ENCODE data around the gene C19orf25.

GRCh38 chr19:1441022-1441426, 38.0 kb downstream of the C19orf25 start:
- TF ChIP-seq OSR1 (CRISPR knock-in tag; IDR thresholded peaks at IDR 0.05) (no peak), ZFP30 (CRISPR knock-in tag; IDR thresholded peaks at IDR 0.05) (no peak), RARB (CRISPR knock-in tag; IDR thresholded peaks at IDR 0.05) (no peak), TOX (CRISPR knock-in tag; IDR thresholded peaks at IDR 0.05; ENCODE audit: borderline replicate concordance) (no peak), GLIS3 (CRISPR knock-in tag; IDR thresholded peaks at IDR 0.05) (no peak), CSDC2 (CRISPR knock-in tag; IDR thresholded peaks at IDR 0.05) (no peak), PATZ1 (CRISPR knock-in tag; IDR thresholded peaks at IDR 0.05; ENCODE audit: borderline replicate concordance) (no peak), SNAI2 (CRISPR knock-in tag; IDR thresholded peaks at IDR 0.05) (no peak), ZC3H10 (CRISPR knock-in tag; IDR thresholded peaks at IDR 0.05) (no peak), ZNF565 (CRISPR knock-in tag; conservative IDR thresholded peaks at IDR 0.05; ENCODE audit: low read depth) (no peak), TSHZ2 (CRISPR knock-in tag; IDR thresholded peaks at IDR 0.05) (no peak)

Measured in SK-N-SH treated with all-trans-retinoic acid at 6 μM for 48 hours (cell line).